ENCODE measurements around the gene FXYD5. TPM values are rescaled to one million over a fixed set of nuclear protein-coding genes. Genes with fewer than 3 reads are reported as not detected.

FXYD5 gene
- total and polyA plus RNA-seq, 2 donors (not counting 1 experiment from before 2014, with no cell fraction given): 310 to 390 TPM

GRCh38 chr19:35120492-35120891 is 34.0 kb upstream of the FXYD5 start:
- whole genome bisulfite sequencing (ENCODE audit: insufficient coverage): 59% methylated on average over 6 of the region's 7 CpGs
- Mint-ChIP-seq H3K4me1 (peaks cover 17% of the 10 kb centered on the region), H3K27me3 (no peaks in the 10 kb centered on the region), H3K4me3 (no peak overlapping the region), H3K27ac (no peak overlapping the region), H3K9me3 (ENCODE audit: insufficient read depth) (no peaks in the 10 kb centered on the region)
- DNase-seq (no peak), ATAC-seq (ENCODE audit: low read depth) (no peak)
- no peak overlapping the region for H3K4me3 ChIP-seq (ENCODE audit: control extremely low read depth in 1 of 5, extremely low read depth in 1 of 5, insufficient read depth in 1 of 5, low read depth in 2 of 5, low read length in 4 of 5)
- no peaks in the 10 kb centered on the region for H3K36me3 ChIP-seq (replicated peaks in 1 of 2; ENCODE audit: control extremely low read depth in 1 of 2, control insufficient read depth in 1 of 2, extremely low read depth in 1 of 2, insufficient read depth in 2 of 2, low read length in 1 of 2)
- ChIA-PET POLR2A (no interaction called here), CTCF (interaction anchor here (1.0 kb wide), 1 partner anchor 34 kb away, joined by 3 read pairs; no protein-coding TSS in a partner anchor)
- H3K9ac ChIP-seq (ENCODE audit: low read length): no peak overlapping the region
- peaks cover 0 to 2% (median 0%) of the 10 kb centered on the region in 4 experiments for H3K27me3 ChIP-seq (replicated peaks in 1 of 4; ENCODE audit: control extremely low read depth in 1 of 4, control insufficient read depth in 3 of 4, insufficient read depth in 4 of 4, low read length in 3 of 4)
- TF ChIP-seq CTCF (IDR thresholded peaks at IDR 0.05) (no peak), EZH2 (IDR thresholded peaks at IDR 0.05; ENCODE audit: borderline replicate concordance, insufficient read depth, low read depth, low read length, poor library complexity, severe bottlenecking) (no peak)
- H3K79me2 ChIP-seq (ENCODE audit: control insufficient read depth, insufficient read depth, low read length): no peaks in the 10 kb centered on the region
- H3K9me3 ChIP-seq (ENCODE audit: control extremely low read depth in 1 of 3, control insufficient read depth in 2 of 3, insufficient read depth in 1 of 3, low read length in 2 of 3): no peaks in the 10 kb centered on the region
- intact Hi-C loops (cut with micrococcal nuclease): loop anchor here (5.0 kb wide), 1 partner anchor 33 kb away; no protein-coding TSS in a partner anchor
- no peaks in the 10 kb centered on the region for H4K20me1 ChIP-seq (ENCODE audit: control insufficient read depth, insufficient read depth, low read length, poor library complexity, severe bottlenecking)
- no peak overlapping the region for H2AFZ ChIP-seq (ENCODE audit: insufficient read depth, low read depth, low read length, poor library complexity, severe bottlenecking)
- no peak overlapping the region for H3K27ac ChIP-seq (ENCODE audit: low read length in 2 of 2)
- no peak overlapping the region for H3K4me2 ChIP-seq (replicated peaks; ENCODE audit: low read depth, low read length, poor library complexity, severe bottlenecking)
- peaks cover 10 to 17% of the 10 kb centered on the region in 2 donors for H3K4me1 ChIP-seq (ENCODE audit: control insufficient read depth in 2 of 2, insufficient read depth in 2 of 2, low read length in 2 of 2)

GRCh38 chr19:35120898-35121297 is 33.6 kb upstream of the FXYD5 start:
- Histone ChIP-seq H4K20me1 (ENCODE audit: control insufficient read depth, insufficient read depth, low read length, poor library complexity, severe bottlenecking) (no peaks in the 10 kb centered on the region), H3K4me1 (ENCODE audit: control insufficient read depth in 2 of 2, insufficient read depth in 2 of 2, low read length in 2 of 2) (peaks cover 10 to 17% of the 10 kb centered on the region in 2 donors), H3K4me2 (replicated peaks; ENCODE audit: low read depth, low read length, poor library complexity, severe bottlenecking) (no peak overlapping the region), H2AFZ (ENCODE audit: insufficient read depth, low read depth, low read length, poor library complexity, severe bottlenecking) (no peak overlapping the region), H3K27ac (ENCODE audit: low read length in 2 of 2) (no peak overlapping the region), H3K36me3 (replicated peaks in 1 of 2; ENCODE audit: control extremely low read depth in 1 of 2, control insufficient read depth in 1 of 2, extremely low read depth in 1 of 2, insufficient read depth in 2 of 2, low read length in 1 of 2) (no peaks in the 10 kb centered on the region), H3K27me3 (replicated peaks in 1 of 4; ENCODE audit: control extremely low read depth in 1 of 4, control insufficient read depth in 3 of 4, insufficient read depth in 4 of 4, low read length in 3 of 4) (no peaks in the 10 kb centered on the region), H3K9me3 (ENCODE audit: control extremely low read depth in 1 of 3, control insufficient read depth in 2 of 3, insufficient read depth in 1 of 3, low read length in 2 of 3) (no peaks in the 10 kb centered on the region), H3K4me3 (ENCODE audit: control extremely low read depth in 1 of 5, extremely low read depth in 1 of 5, insufficient read depth in 1 of 5, low read depth in 2 of 5, low read length in 4 of 5) (no peak overlapping the region), H3K9ac (ENCODE audit: low read length) (no peak overlapping the region), H3K79me2 (ENCODE audit: control insufficient read depth, insufficient read depth, low read length) (no peaks in the 10 kb centered on the region)
- Mint-ChIP-seq H3K4me1 (peaks cover 15% of the 10 kb centered on the region), H3K9me3 (ENCODE audit: insufficient read depth) (no peaks in the 10 kb centered on the region), H3K27ac (no peak overlapping the region), H3K27me3 (no peaks in the 10 kb centered on the region), H3K4me3 (no peak overlapping the region)
- ChIA-PET CTCF (no interaction called here), POLR2A (no interaction called here)
- TF ChIP-seq CTCF (IDR thresholded peaks at IDR 0.05) (no peak), EZH2 (IDR thresholded peaks at IDR 0.05; ENCODE audit: borderline replicate concordance, insufficient read depth, low read depth, low read length, poor library complexity, severe bottlenecking) (no peak)
- intact Hi-C loops (cut with micrococcal nuclease): loop anchor here (5.0 kb wide), 1 partner anchor 34 kb away; no protein-coding TSS in a partner anchor
- ATAC-seq (ENCODE audit: low read depth): no peak
- DNase-seq: no peak
- 85% methylated on average over 6 of the region's 7 CpGs for WGBS (ENCODE audit: insufficient coverage)

Data from B cell (primary cell).